GM12878 (cell line): Measurements from ENCODE around the gene ACSL4. TPM values are rescaled to one million over a fixed set of nuclear protein-coding genes. Genes with fewer than 3 reads are reported as not detected.

Source experiments
- ATAC-seq: fragments of 200-7000 bp; cut with Tn5 transposase; 3 replicates; pipeline ENCODE4 v1.9.1; 2020; ENCODE audit warnings: mild to moderate bottlenecking, moderate library complexity
- BruUV-seq: library from RNA; stranded (reverse); fragments of 400-500 nt; replicated peaks from 2 replicates; lab custom pipeline; 2021; lab: Mats Ljungman, UMichigan
- CTCF ChIA-PET: fragments of 300-600 bp; sonication (Branson Sonifier 250); formaldehyde crosslinking; extraction: SDS; loops from one replicate; lab custom pipeline; 2021; ENCODE audit warnings: inconsistent platforms; lab: Yijun Ruan, JAX
- POLR2A ChIA-PET: fragments of 350-600 bp; formaldehyde crosslinking; extraction: SDS; loops from one replicate; lab custom pipeline; 2021; ENCODE audit warnings: inconsistent platforms; lab: Charles Lee
- RAD21 ChIA-PET: fragments of 300-600 bp; sonication (Branson Sonifier 250); formaldehyde crosslinking; loops from one replicate; lab custom pipeline; 2023; ENCODE audit warnings: antibody characterized with exemption; ENCODE audit not compliant: unreplicated experiment; lab: Charles Lee
- SMC1A ChIA-PET: fragments of 300-600 bp; sonication (Branson Sonifier 250); formaldehyde crosslinking; loops from one replicate; lab custom pipeline; 2023; ENCODE audit not compliant: unreplicated experiment, uncharacterized antibody; lab: Charles Lee
- DNase-seq: peaks from one replicate; pipeline ENCODE4 v3.0.0-alpha.2; 2011; ENCODE audit warnings: low read depth, low spot score
- FAIRE-seq: peaks from 3 replicates; lab custom pipeline; 2011; peaks lifted over from hg19 to GRCh38; lab: Jason Lieb, UNC
- H2AFZ ChIP-seq: 2 replicates; pipeline ENCODE4 v1.6.0; 2011; ENCODE audit warnings: low read depth, low read length, control low read depth; ENCODE audit not compliant: control insufficient read depth
- H3K27ac ChIP-seq: 2 replicates; pipeline ENCODE4 v1.5.1; 2011; ENCODE audit warnings: control low read depth; ENCODE audit not compliant: control insufficient read depth, insufficient read depth
- H3K27me3 ChIP-seq, 2 experiments: replicated peaks in 1 of 2; 2 replicates each; pipeline versions ENCODE4 v1.6.0 to v1.6.1; 2011; ENCODE audit warnings: low read length in 1 of 2; ENCODE audit not compliant: control insufficient read depth in 2 of 2, insufficient read depth in 2 of 2
- H3K36me3 ChIP-seq, 2 experiments: 2 replicates each; pipeline ENCODE4 v1.5.1; 2011; ENCODE audit warnings: low read length in 1 of 2; ENCODE audit not compliant: control insufficient read depth in 2 of 2, insufficient read depth in 2 of 2
- H3K4me1 ChIP-seq: 2 replicates; pipeline ENCODE4 v1.6.1; 2011; ENCODE audit warnings: mild to moderate bottlenecking, low read length, moderate library complexity, mixed read lengths; ENCODE audit not compliant: control insufficient read depth, insufficient read depth
- H3K4me2 ChIP-seq: 2 replicates; pipeline ENCODE4 v1.6.0; 2011; ENCODE audit warnings: control low read depth; ENCODE audit not compliant: control insufficient read depth, insufficient read depth
- H3K4me3 ChIP-seq: fragments of 200-600 bp; sonication (generic); 2 replicates; pipeline ENCODE4 v1.5.1; 2016
- H3K79me2 ChIP-seq: 2 replicates; pipeline ENCODE4 v1.6.0; 2011; ENCODE audit warnings: low read length; ENCODE audit not compliant: control insufficient read depth, insufficient read depth
- H3K9ac ChIP-seq: 2 replicates; pipeline ENCODE4 v1.8.0; 2011; ENCODE audit warnings: low read length, control low read depth, mixed read lengths; ENCODE audit not compliant: control insufficient read depth, insufficient read depth
- H3K9me3 ChIP-seq: replicated peaks from 3 replicates; pipeline ENCODE4 v1.5.1; 2011; ENCODE audit warnings: mild to moderate bottlenecking, low read length; ENCODE audit not compliant: control insufficient read depth, insufficient read depth
- H4K20me1 ChIP-seq: 2 replicates; pipeline ENCODE4 v1.6.0; 2011; ENCODE audit not compliant: control insufficient read depth, insufficient read depth
- ASH2L ChIP-seq: fragments of 300-600, 200-600 bp; sonication (generic); IDR thresholded peaks from 2 replicates; pipeline ENCODE4 v1.6.1; 2017; ENCODE audit warnings: low read depth, mild to moderate bottlenecking, borderline replicate concordance
- E2F8 ChIP-seq: fragments of 450-650 bp; IDR thresholded peaks from 2 replicates; pipeline ENCODE4 v1.6.1; 2018; ENCODE audit warnings: mild to moderate bottlenecking, low read depth, moderate library complexity; ENCODE audit not compliant: partially characterized antibody
- ELK1 ChIP-seq: IDR thresholded peaks from 2 replicates; pipeline ENCODE4 v1.6.1; 2012; ENCODE audit warnings: low read depth, low read length, improper control_type of control experiment
- ESRRA ChIP-seq: IDR thresholded peaks from 2 replicates; pipeline ENCODE4 v1.6.1; 2012; ENCODE audit warnings: mild to moderate bottlenecking, low read length, improper control_type of control experiment
- WGBS: methylation state at CpG from one replicate; pipeline ENCODE4 v1.1.6; 2016; ENCODE audit warnings: low lambda C conversion rate; ENCODE audit not compliant: insufficient replicate concordance, insufficient coverage; ENCODE audit errors: missing lambda C conversion rate; 5-methylcytosine and 5-hydroxymethylcytosine counted together
- in situ Hi-C: fragments of 300-500 bp; cut with MboI; formaldehyde crosslinking; loops from 9 replicates; pipeline ENCODE4 v1.14.3; 2018; ENCODE audit warnings: mixed read lengths
- intact Hi-C: fragments of 100-400 bp; cut with micrococcal nuclease; formaldehyde crosslinking; loops from one replicate; pipeline ENCODE4 v1.14.2; 2022; ENCODE audit not compliant: unreplicated experiment
- polyA plus RNA-seq, 11 experiments: library from polyadenylated mRNA; depleted of rRNA in 4 of 11; unstranded in 6 of 11; stranded (reverse) in 5 of 11; fragments of >200 nt; fragmentation: Nextera tagmentation in 4 of 11; fragmentation: Illumina TruSeq in 1 of 11; extraction: Ambion mirVana in 4 of 11; extraction: Trizol in 1 of 11; gene quantifications; 1 replicate in 1 of 11; 2 replicates in 10 of 11; pipeline versions ENCODE4 v1.2.1 to v1.2.3, GENCODE V29; 2011 to 2016; ENCODE audit warnings: inconsistent platforms in 2 of 11, missing spikeins in 2 of 11, low read depth in 1 of 11
- total RNA-seq, 4 experiments: library from RNA; depleted of rRNA in 3 of 4; stranded (reverse); fragments of >200 nt in 3 of 4; fragmentation: Illumina TruSeq in 1 of 4; extraction: Trizol in 1 of 4; gene quantifications; 2 replicates each; pipeline versions ENCODE4 v1.2.1 to v1.2.3, GENCODE V29; 2013 to 2021

ACSL4 gene
- total and polyA plus RNA-seq, 10 of the 15 experiments (the other 5 are each of a cell fraction or from before 2014, with no cell fraction given), result 20.7 to 66.6 (median 45.4) TPM

GRCh38 chrX:109614951-109615350 lies 118.1 kb downstream of the ACSL4 start:
- no peak for ATAC-seq

More at GRCh38 chrX:109614951-109615350, 118.1 kb downstream of the ACSL4 start:
- FAIRE-seq, result no peak
- Histone ChIP-seq H3K4me1 (no peaks in the 10 kb centered on the region), H3K4me3 (no peak overlapping the region), H3K9ac (no peak overlapping the region), H3K79me2 (no peaks in the 10 kb centered on the region), H3K9me3 (no peaks in the 10 kb centered on the region), H2AFZ (no peak overlapping the region), H3K36me3 (no peaks in the 10 kb centered on the region), H3K27ac (no peak overlapping the region), H3K27me3 (no peaks in the 10 kb centered on the region), H3K4me2 (no peak overlapping the region), H4K20me1 (no peaks in the 10 kb centered on the region)
- no peak for DNase-seq
- TF ChIP-seq E2F8 (no peak), ASH2L (no peak), ESRRA (no peak), ELK1 (no peak)
- 64% methylated on average over 6 of the region's 6 CpGs for WGBS
- BruUV-seq, result no TSS peak
- RAD21 ChIA-PET, result no interaction called here
- SMC1A ChIA-PET, result no interaction called here
- in situ Hi-C loops, result no loop called here
- POLR2A ChIA-PET, result no interaction called here
- CTCF ChIA-PET, result interaction anchor here (0.7 to 1.1 kb wide), 4 partner anchors 17 to 129 kb away, joined by 3 to 4 read pairs (median 3); no protein-coding TSS in a partner anchor
- intact Hi-C loops, result no loop called here
